GM08714 (cell line): ENCODE measurements around the gene NAA11.

Source experiments
- H3K4me3 ChIP-seq: fragments of 200-500 bp; sonication (Bioruptor generic); 2 replicates; pipeline ENCODE4 v1.5.1; 2014; ENCODE audit warnings: mild to moderate bottlenecking, low read length, inconsistent platforms
- ZNF274 ChIP-seq: IDR thresholded peaks from 2 replicates; pipeline ENCODE4 v1.6.1; 2012; ENCODE audit warnings: mild to moderate bottlenecking, low read depth, low read length

Gene NAA11

GRCh38 chr4:79325864-79326328 is at the start of gene NAA11:
TSS of gene NAA11 (minus strand) at chr4:79326061. CDS start at chr4:79325877, 184 bp downstream.
- no peak for TF ChIP-seq ZNF274
- H3K4me3 ChIP-seq: no peak within 1 kb of the TSS

GRCh38 chr4:79370026-79370425 is 44.2 kb upstream of the NAA11 start:
- no peak overlapping the region for H3K4me3 ChIP-seq
- TF ChIP-seq ZNF274: no peak

GRCh38 chr4:79367096-79367495 is 41.2 kb upstream of the NAA11 start:
- no peak for TF ChIP-seq ZNF274
- no peak overlapping the region for H3K4me3 ChIP-seq

- no peak overlapping the region for H3K4me3 ChIP-seq
- TF ChIP-seq ZNF274: no peak
Measured at GRCh38 chr4:79366422-79366821, 40.6 kb upstream of the NAA11 start.

GRCh38 chr4:79364061-79364460 is 38.2 kb upstream of the NAA11 start:
- no peak for TF ChIP-seq ZNF274
- no peak overlapping the region for H3K4me3 ChIP-seq

- no peak for TF ChIP-seq ZNF274
Measured at GRCh38 chr4:79362626-79363025, 36.8 kb upstream of the NAA11 start.

GRCh38 chr4:79360006-79360405 is 34.1 kb upstream of the NAA11 start:
- H3K4me3 ChIP-seq: no peak overlapping the region
- no peak for TF ChIP-seq ZNF274

More at GRCh38 chr4:79362626-79363025, 36.8 kb upstream of the NAA11 start:
- no peak overlapping the region for H3K4me3 ChIP-seq

- no peak overlapping the region for H3K4me3 ChIP-seq
- TF ChIP-seq ZNF274: no peak
Measured at GRCh38 chr4:79358438-79358837, 32.6 kb upstream of the NAA11 start.

GRCh38 chr4:79357365-79357764 is 31.5 kb upstream of the NAA11 start:
- TF ChIP-seq ZNF274: no peak
- no peak overlapping the region for H3K4me3 ChIP-seq

GRCh38 chr4:79353075-79353474 is 27.2 kb upstream of the NAA11 start:
- TF ChIP-seq ZNF274: no peak
- no peak overlapping the region for H3K4me3 ChIP-seq

GRCh38 chr4:79348405-79348804 is 22.5 kb upstream of the NAA11 start:
- H3K4me3 ChIP-seq: no peak overlapping the region
- TF ChIP-seq ZNF274: no peak

- TF ChIP-seq ZNF274: no peak
- H3K4me3 ChIP-seq: no peak overlapping the region
Measured at GRCh38 chr4:79341893-79342653, 16.2 kb upstream of the NAA11 start.

GRCh38 chr4:79340568-79340967 is 14.7 kb upstream of the NAA11 start:
- H3K4me3 ChIP-seq: no peak overlapping the region
- no peak for TF ChIP-seq ZNF274

GRCh38 chr4:79338148-79338547 is 12.3 kb upstream of the NAA11 start:
- TF ChIP-seq ZNF274: no peak

GRCh38 chr4:79334783-79335182 is 8.9 kb upstream of the NAA11 start:
- H3K4me3 ChIP-seq: no peak overlapping the region
- no peak for TF ChIP-seq ZNF274

More at GRCh38 chr4:79338148-79338547, 12.3 kb upstream of the NAA11 start:
- H3K4me3 ChIP-seq: no peak overlapping the region
